ENCODE measurements around the gene DNM3. TPM values are rescaled to one million over a fixed set of nuclear protein-coding genes. Genes with fewer than 3 reads are reported as not detected.
"Not testable (repeated sequence)": the region's sequence is repeated elsewhere in the genome, so short reads cannot be mapped to it uniquely, and the experiment has no call there.

The DNM3 gene
- total RNA-seq, 1 donor from 2014 or later: 3.4 TPM

GRCh38 chr1:172430128-172430454, 588.8 kb downstream of the DNM3 start:
- DNase-seq (ENCODE audit: extremely low read depth, low read depth, low spot score): no peak

GRCh38 chr1:172431204-172431603, 589.9 kb downstream of the DNM3 start:
- DNase-seq (ENCODE audit: extremely low read depth, low read depth, low spot score): no peak

- no peak for DNase-seq (ENCODE audit: extremely low read depth, low read depth, low spot score)
These were observed 590.5 kb downstream of the DNM3 start for GRCh38 chr1:172431721-172432192.

GRCh38 chr1:172437183-172437582, 595.9 kb downstream of the DNM3 start:
- not testable (repeated sequence) for DNase-seq (ENCODE audit: extremely low read depth, low read depth, low spot score)

- DNase-seq (ENCODE audit: extremely low read depth, low read depth, low spot score): no peak
These were observed 601.1 kb downstream of the DNM3 start for GRCh38 chr1:172442404-172442803.

- no peak for DNase-seq (ENCODE audit: extremely low read depth, low read depth, low spot score)
These were observed 601.7 kb downstream of the DNM3 start for GRCh38 chr1:172442843-172443565.

- peak; percentile 25 for DNase-seq (ENCODE audit: extremely low read depth, low read depth, low spot score)
These were observed 602.6 kb downstream of the DNM3 start, which contains the start of gene PIGC for GRCh38 chr1:172443666-172444453. Gene PIGC, minus strand, starts transcription at chr1:172444069. Its CDS starts 1,447 bp downstream, at chr1:172442622.

GRCh38 chr1:172446547-172446946, 605.2 kb downstream of the DNM3 start:
- DNase-seq (ENCODE audit: extremely low read depth, low read depth, low spot score): no peak

- DNase-seq (ENCODE audit: extremely low read depth, low read depth, low spot score): no peak
These were observed 606.3 kb downstream of the DNM3 start for GRCh38 chr1:172447641-172448040.

- DNase-seq (ENCODE audit: extremely low read depth, low read depth, low spot score): no peak
These were observed 607.8 kb downstream of the DNM3 start for GRCh38 chr1:172448995-172449584.

- peak; percentile 16 for DNase-seq (ENCODE audit: extremely low read depth, low read depth, low spot score)
These were observed 608.6 kb downstream of the DNM3 start for GRCh38 chr1:172449585-172450523.

GRCh38 chr1:172450524-172450885, 609.2 kb downstream of the DNM3 start:
- DNase-seq (ENCODE audit: extremely low read depth, low read depth, low spot score): no peak

GRCh38 chr1:172451002-172451443, 609.7 kb downstream of the DNM3 start:
- no peak for DNase-seq (ENCODE audit: extremely low read depth, low read depth, low spot score)

- DNase-seq (ENCODE audit: extremely low read depth, low read depth, low spot score): no peak
These were observed 611.3 kb downstream of the DNM3 start for GRCh38 chr1:172452536-172453152.

GRCh38 chr1:172453153-172453545, 611.9 kb downstream of the DNM3 start:
- DNase-seq (ENCODE audit: extremely low read depth, low read depth, low spot score): no peak

- no peak for DNase-seq (ENCODE audit: extremely low read depth, low read depth, low spot score)
These were observed 612.3 kb downstream of the DNM3 start for GRCh38 chr1:172453607-172454006.

GRCh38 chr1:172455451-172455850, 614.2 kb downstream of the DNM3 start:
- DNase-seq (ENCODE audit: extremely low read depth, low read depth, low spot score): no peak

GRCh38 chr1:172456344-172456769, 615.1 kb downstream of the DNM3 start:
- no peak for DNase-seq (ENCODE audit: extremely low read depth, low read depth, low spot score)

- DNase-seq (ENCODE audit: extremely low read depth, low read depth, low spot score): no peak
These were observed 616.3 kb downstream of the DNM3 start for GRCh38 chr1:172457479-172458130.

Measured in glomerular endothelial cell (primary cell).